Central memory CD8-positive, alpha-beta T cell (primary cell): ENCODE measurements around the gene CTCF.
A peak's percentile ranks its signal among the peaks of the same experiment; 100 is the strongest.

Experiments
- ATAC-seq: fragments of 150-1000 bp; cut with Tn5 transposase; replicated peaks from 2 replicates; pipeline ENCODE4 v1.10.0; 2022; ENCODE audit warnings: mild to moderate bottlenecking, moderate FRiP score, moderate number of reproducible peaks; ENCODE audit not compliant: poor library complexity, severe bottlenecking; ENCODE audit errors: extremely low read depth
- DNase-seq, 2 donors: peaks; one replicate each; pipeline ENCODE4 v3.0.0; 2021; ENCODE audit warnings: low spot score in 2 of 2
- H3K27ac Mint-ChIP-seq: one replicate; pipeline ENCODE4 v1.8.0; 2022; ENCODE audit warnings: low read depth, mild to moderate bottlenecking, moderate library complexity, mixed read lengths
- H3K27me3 Mint-ChIP-seq: one replicate; pipeline ENCODE4 v1.8.0; 2022; ENCODE audit warnings: mixed read lengths
- H3K36me3 Mint-ChIP-seq: one replicate; pipeline ENCODE4 v1.8.0; 2022; ENCODE audit warnings: mild to moderate bottlenecking, moderate library complexity, mixed read lengths; ENCODE audit not compliant: insufficient read depth
- H3K4me1 Mint-ChIP-seq: one replicate; pipeline ENCODE4 v1.8.0; 2022; ENCODE audit warnings: mixed read lengths
- H3K4me3 Mint-ChIP-seq: one replicate; pipeline ENCODE4 v1.8.0; 2022; ENCODE audit warnings: mild to moderate bottlenecking, moderate library complexity, mixed read lengths
- H3K9me3 Mint-ChIP-seq: one replicate; pipeline ENCODE4 v1.8.0; 2022; ENCODE audit warnings: mixed read lengths

Gene CTCF

DNA sequence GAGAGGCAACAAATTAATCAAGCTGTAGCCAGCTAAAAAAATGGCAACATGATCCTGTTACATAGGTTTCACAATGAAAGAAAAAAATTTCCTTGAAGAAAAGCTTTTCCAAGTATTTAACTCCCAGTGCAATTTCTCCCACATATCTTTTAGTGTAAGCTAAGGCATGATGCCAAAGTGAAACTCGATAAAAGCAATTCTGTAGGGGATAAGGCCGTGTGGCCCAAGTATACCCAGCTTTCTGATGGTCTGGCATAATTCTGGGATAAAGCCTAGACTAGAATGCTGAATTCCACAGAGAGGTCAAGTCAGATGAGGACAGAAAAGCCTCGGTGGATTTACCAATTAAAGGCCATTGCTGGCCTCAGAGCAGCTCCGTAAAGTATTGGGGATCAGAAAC lies 36.2 kb downstream of the CTCF start:
- no peaks in the 10 kb centered on the region for H3K27me3 Mint-ChIP-seq
- H3K27ac Mint-ChIP-seq: peak overlapping the region; percentile 4
- no peaks in the 10 kb centered on the region for H3K9me3 Mint-ChIP-seq
- DNase-seq: no peak
- peaks cover 16% of the 10 kb centered on the region for H3K36me3 Mint-ChIP-seq
- H3K4me1 Mint-ChIP-seq: peaks cover 52% of the 10 kb centered on the region
- no peak for ATAC-seq
- H3K4me3 Mint-ChIP-seq: no peak overlapping the region

DNA sequence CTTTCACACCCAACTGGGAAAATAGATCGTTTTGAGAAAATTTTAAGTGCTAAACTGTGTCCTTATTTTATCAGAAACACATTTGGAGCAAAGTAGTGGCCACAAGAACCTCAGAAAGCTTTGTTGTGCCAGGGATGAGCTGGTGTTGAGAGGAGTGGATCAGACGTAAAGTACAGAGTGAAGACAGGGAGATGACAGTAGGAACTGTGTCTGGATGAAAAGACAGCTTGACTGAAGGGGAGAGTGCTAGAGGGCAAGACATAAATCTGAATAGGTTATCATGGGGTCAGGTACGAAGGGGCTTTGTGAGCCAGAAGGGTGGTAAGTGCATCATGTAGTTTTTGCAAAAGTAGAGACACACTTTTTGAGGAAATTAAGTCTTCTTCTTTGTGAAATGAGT lies 43.3 kb downstream of the CTCF start:
- DNase-seq: no peak
- Mint-ChIP-seq H3K9me3 (no peaks in the 10 kb centered on the region), H3K27ac (no peak overlapping the region), H3K4me1 (peaks cover 19% of the 10 kb centered on the region), H3K36me3 (peaks cover 16% of the 10 kb centered on the region), H3K27me3 (no peaks in the 10 kb centered on the region), H3K4me3 (no peak overlapping the region)
- no peak for ATAC-seq

DNA sequence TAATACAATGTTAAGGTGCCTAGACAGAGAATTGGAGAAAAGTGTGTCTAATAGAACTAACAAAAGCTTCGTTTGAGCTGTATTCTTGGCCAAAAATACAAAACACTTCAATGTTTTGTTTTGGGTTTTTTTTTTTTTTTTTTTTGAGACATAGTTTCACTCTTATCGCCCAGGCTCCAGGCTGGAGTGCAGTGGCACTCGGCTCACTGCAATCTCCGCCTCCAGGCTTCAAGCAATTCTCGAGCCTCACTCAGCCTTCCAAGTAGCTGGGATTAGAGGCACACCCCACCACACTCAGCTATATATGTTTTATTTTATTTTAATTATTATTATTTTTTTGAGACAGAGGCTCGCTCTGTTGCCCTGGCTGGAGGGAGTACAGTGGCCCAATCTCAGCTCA lies 44.3 kb downstream of the CTCF start:
- H3K4me3 Mint-ChIP-seq: no peak overlapping the region
- H3K4me1 Mint-ChIP-seq: peaks cover 13% of the 10 kb centered on the region
- no peaks in the 10 kb centered on the region for H3K9me3 Mint-ChIP-seq
- DNase-seq: no peak
- peaks cover 22% of the 10 kb centered on the region for H3K36me3 Mint-ChIP-seq
- no peaks in the 10 kb centered on the region for H3K27me3 Mint-ChIP-seq
- no peak for ATAC-seq
- peak overlapping the region; percentile 61 for H3K27ac Mint-ChIP-seq

DNA sequence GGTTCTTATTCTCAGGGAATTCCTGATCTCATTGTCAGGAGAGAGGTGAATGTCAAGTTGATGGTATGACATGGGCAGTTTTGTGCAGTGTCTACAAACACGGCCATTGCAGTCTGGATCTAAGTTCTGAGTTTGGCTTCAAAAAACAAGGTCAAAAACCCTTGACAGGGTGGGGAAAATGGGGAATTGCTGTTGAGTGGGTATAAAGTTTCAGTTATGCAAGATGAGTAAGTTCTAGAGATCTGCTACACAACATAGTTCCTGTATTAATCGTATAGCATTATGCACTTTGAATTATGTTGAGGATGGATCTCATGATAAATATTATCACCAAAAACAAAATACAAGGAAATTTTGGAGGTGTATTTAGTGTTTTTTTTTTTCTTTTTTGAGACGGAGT lies 46.0 kb downstream of the CTCF start:
- DNase-seq: no peak
- Mint-ChIP-seq H3K4me1 (peaks cover 13% of the 10 kb centered on the region), H3K27ac (no peak overlapping the region), H3K27me3 (no peaks in the 10 kb centered on the region), H3K36me3 (peaks cover 28% of the 10 kb centered on the region), H3K4me3 (no peak overlapping the region), H3K9me3 (no peaks in the 10 kb centered on the region)
- ATAC-seq: no peak

DNA sequence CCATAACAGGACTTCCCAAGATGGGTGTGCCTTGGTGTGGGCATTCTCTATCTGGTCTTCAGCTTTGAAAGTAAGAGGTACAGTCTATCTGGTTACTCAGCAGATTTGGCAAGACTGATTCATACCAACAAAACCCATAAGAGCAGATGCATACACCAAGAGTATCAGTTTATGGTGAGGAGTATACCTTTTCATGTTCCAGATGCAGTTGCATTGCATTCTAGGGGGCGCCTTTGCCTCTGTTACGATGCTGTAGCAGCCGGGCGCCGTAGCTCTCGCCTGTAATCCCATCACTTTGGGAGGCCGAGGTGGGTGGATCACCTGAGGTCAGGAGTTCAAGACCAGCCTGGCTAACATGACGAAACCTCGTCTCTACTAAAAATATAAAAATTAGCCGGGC lies 51.5 kb downstream of the CTCF start:
- H3K4me1 Mint-ChIP-seq: no peaks in the 10 kb centered on the region
- no peak for DNase-seq

DNA sequence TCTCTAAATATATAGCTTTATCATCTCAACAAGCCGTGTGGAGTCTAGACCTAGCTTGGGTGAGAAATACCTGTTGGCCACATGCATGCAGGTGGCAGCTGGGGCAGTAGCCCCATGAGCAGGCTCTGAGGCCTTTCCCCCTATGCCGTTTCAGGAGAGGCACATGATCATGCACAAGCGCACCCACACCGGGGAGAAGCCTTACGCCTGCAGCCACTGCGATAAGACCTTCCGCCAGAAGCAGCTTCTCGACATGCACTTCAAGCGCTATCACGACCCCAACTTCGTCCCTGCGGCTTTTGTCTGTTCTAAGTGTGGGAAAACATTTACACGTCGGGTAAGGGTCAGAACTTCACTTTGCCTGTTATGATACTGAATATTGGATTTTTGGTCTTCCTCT lies 65.9 kb downstream of the CTCF start:
- peaks cover 73% of the 10 kb centered on the region for H3K36me3 Mint-ChIP-seq
- DNase-seq: no peak
- ATAC-seq: no peak
- no peak overlapping the region for H3K4me3 Mint-ChIP-seq
- H3K4me1 Mint-ChIP-seq: no peaks in the 10 kb centered on the region
- no peaks in the 10 kb centered on the region for H3K27me3 Mint-ChIP-seq
- H3K9me3 Mint-ChIP-seq: no peaks in the 10 kb centered on the region
- no peak overlapping the region for H3K27ac Mint-ChIP-seq

More for the DNA sequence above, 51.5 kb downstream of the CTCF start:
- no peak for ATAC-seq
- Mint-ChIP-seq H3K36me3 (peaks cover 52% of the 10 kb centered on the region), H3K4me3 (no peak overlapping the region), H3K9me3 (no peaks in the 10 kb centered on the region), H3K27ac (peak overlapping the region; percentile 61), H3K27me3 (no peaks in the 10 kb centered on the region)

DNA sequence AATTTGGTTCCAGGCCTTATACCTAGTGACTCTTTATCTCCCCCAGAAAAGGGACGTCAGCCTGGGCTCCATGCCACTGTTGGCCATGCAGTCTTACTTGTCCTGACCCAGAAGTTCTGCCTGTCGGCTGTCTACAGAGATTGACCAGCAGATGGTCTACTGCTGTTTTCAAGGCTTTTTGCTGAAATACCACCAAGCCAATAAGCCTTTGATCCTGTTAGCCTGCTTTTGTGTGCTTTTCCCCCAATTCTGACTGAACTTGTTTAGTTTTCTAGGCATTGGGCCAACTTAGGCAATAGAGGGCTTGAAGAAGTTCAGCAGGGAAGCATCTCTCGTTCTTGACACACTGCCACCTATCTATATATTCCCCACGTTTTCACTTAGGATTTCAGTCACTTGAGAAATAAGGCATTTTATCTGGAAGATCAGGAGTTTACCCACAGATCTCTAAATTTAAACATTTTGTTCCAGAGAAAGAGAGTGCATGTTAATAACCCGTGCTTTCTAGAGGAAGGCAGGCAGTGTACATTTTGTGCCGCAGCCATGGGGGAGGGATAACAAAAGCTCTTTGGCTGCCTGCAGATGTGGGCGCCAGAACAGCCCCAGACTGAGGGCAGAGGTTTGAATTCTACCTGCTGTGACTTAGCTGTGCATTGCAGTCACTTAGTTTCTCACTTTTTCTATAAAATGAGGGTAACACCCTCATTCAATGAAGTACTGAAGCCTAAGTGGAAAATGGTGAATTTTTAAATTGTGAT lies 70.3 kb downstream of the CTCF start:
- H3K27me3 Mint-ChIP-seq: no peaks in the 10 kb centered on the region
- no peak overlapping the region for H3K4me3 Mint-ChIP-seq
- H3K4me1 Mint-ChIP-seq: no peaks in the 10 kb centered on the region
- no peak for ATAC-seq
- no peaks in the 10 kb centered on the region for H3K9me3 Mint-ChIP-seq
- no peak overlapping the region for H3K27ac Mint-ChIP-seq
- DNase-seq: no peak
- peaks cover 76% of the 10 kb centered on the region for H3K36me3 Mint-ChIP-seq

DNA sequence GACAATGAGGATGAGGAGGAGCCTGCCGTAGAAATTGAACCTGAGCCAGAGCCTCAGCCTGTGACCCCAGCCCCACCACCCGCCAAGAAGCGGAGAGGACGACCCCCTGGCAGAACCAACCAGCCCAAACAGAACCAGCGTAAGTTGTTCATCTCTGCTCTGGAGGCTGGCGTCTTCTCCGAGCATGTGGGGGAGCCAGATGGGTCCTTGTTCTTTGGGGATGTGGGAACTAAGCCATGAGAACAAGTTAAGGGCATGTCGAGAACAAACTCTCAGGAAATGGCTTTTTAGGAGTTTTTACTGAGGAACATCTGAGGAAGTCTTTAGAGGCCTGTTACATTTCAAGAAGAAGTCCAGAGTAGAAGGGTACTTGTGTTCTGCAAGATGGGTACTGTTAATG lies 74.4 kb downstream of the CTCF start:
- Mint-ChIP-seq H3K27ac (no peak overlapping the region), H3K9me3 (no peaks in the 10 kb centered on the region), H3K4me1 (no peaks in the 10 kb centered on the region), H3K4me3 (no peak overlapping the region), H3K27me3 (no peaks in the 10 kb centered on the region), H3K36me3 (peaks cover 62% of the 10 kb centered on the region)
- DNase-seq (no peak), ATAC-seq (no peak)

DNA sequence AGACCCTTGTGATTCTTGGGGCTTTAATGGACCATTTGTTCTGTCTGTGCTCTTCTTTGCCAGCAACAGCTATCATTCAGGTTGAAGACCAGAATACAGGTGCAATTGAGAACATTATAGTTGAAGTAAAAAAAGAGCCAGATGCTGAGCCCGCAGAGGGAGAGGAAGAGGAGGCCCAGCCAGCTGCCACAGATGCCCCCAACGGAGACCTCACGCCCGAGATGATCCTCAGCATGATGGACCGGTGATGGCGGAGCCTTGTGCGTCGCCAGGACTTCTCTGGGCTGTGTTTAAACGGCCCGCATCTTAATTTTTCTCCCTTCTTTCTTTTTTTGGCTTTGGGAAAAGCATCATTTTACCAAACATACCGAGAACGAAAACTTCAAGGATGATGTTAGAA lies 75.3 kb downstream of the CTCF start:
- Mint-ChIP-seq H3K27me3 (no peaks in the 10 kb centered on the region), H3K4me3 (no peak overlapping the region), H3K4me1 (no peaks in the 10 kb centered on the region), H3K36me3 (peaks cover 56% of the 10 kb centered on the region), H3K9me3 (no peaks in the 10 kb centered on the region), H3K27ac (no peak overlapping the region)
- DNase-seq: no peak
- no peak for ATAC-seq

DNA sequence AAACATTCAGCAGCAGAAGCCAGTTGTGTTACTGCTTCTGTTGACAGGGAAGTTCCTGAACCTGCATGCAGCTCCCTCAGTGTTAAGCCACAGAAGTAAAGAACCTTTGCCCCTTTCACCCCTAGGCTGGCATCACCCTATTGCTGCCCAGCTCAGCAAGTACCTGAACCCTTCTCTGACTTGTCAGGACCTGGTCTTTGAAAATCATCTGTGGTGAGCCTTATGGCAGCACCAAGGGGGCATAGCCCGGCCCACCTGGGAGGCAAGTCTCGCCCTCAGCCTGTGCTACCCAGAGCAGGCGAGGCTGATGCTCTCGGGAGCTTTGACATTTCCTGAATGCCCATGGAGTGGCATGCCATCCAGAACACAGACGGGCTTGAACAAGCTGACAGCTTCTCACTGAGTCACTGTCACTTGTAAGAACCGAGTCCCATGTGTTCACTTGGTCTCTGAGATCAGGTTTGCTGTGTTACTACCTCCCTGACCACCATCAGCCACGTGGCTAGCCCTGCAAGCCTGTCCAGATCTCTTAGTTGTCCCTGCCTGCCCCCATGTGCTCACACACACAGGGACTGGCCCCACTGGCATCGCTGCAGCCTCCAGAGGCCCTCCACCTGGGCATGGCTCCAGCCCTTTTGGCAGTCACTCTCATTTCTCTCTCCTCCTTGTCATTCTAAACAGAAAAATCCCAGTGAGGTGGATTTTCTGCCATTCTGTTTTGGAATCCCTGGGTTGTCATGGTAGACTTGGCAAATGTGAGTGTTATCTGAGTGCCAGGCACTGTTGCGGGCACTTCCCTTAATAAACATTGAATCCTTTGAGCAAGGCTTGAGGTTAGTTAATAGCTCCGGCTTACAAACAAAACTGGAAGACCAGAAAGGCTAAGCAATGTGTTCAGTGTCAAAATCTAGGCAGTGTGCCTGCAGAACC lies 79.7 kb downstream of the CTCF start:
- Mint-ChIP-seq H3K4me1 (no peaks in the 10 kb centered on the region), H3K27me3 (no peaks in the 10 kb centered on the region), H3K36me3 (peaks cover 33% of the 10 kb centered on the region), H3K27ac (no peak overlapping the region), H3K4me3 (no peak overlapping the region), H3K9me3 (no peaks in the 10 kb centered on the region)
- no peak for ATAC-seq
- no peak for DNase-seq

DNA sequence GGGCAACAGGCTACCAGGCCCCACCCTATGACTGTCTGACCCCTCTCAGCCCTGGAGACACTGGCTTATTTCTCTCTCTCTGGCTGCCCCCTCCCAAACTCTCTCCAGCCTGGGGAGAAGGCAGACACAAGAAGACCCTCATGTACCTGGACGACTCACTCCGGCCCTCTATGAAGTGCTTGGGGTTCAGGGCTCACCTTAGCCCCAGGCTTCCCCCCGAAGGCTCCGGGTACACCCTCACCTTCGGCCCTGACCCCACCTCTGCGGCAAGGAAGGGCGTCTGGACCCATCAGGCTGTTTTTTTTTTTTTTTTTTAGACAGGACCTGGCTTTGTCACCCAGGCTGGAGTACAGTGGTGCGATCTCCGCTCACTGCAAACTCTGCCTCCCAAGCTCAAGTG lies 81.7 kb downstream of the CTCF start:
- H3K4me1 Mint-ChIP-seq: no peaks in the 10 kb centered on the region
- H3K36me3 Mint-ChIP-seq: peaks cover 18% of the 10 kb centered on the region
- ATAC-seq: no peak
- no peaks in the 10 kb centered on the region for H3K27me3 Mint-ChIP-seq
- no peak overlapping the region for H3K27ac Mint-ChIP-seq
- H3K4me3 Mint-ChIP-seq: peak overlapping the region; percentile 79
- H3K9me3 Mint-ChIP-seq: no peaks in the 10 kb centered on the region
- no peak for DNase-seq

DNA sequence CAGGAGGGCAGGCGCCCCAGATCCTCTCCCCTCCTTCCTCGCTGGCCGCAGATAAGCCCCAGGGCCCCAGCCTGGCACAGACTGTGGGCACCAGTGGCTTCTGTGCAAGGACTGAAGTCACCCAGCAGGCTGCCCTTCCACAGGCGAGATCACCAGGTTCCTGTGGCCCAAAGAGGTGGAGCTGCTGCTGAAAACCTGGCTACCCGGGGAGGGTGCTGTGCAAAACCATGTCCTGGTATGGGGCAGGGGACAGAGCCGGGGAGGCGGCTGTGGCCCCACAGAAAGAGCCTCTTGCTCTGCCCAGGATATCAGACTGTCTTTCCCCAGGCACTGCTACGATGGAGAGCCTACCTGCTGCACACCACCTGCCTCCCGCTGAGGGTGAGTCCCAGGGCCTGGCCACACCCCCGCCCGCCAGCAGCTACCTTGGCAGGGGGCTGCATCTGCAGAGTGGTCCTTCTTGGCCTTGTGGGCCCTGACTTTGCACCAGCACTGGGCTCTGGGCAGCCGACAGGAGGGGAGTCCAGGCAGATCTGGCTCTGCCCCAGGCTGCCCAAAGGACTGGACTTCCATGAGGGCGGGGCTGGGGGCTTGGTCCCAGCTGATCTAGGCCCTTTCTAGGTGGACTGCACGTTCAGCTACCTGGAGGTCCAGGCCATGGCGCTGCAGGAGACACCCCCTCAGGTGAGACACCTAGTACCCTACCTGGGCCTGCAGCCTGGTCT lies 83.2 kb downstream of the CTCF start:
- H3K9me3 Mint-ChIP-seq: no peaks in the 10 kb centered on the region
- H3K36me3 Mint-ChIP-seq: peaks cover 16% of the 10 kb centered on the region
- peak overlapping the region; percentile 83 for H3K27ac Mint-ChIP-seq
- peak overlapping the region; percentile 79 for H3K4me3 Mint-ChIP-seq
- DNase-seq (no peak), ATAC-seq (peak; percentile 17)
- H3K27me3 Mint-ChIP-seq: no peaks in the 10 kb centered on the region
- peaks cover 8% of the 10 kb centered on the region for H3K4me1 Mint-ChIP-seq
